GM12878 (cell line): ENCODE measurements around the gene NCF4. TPM values are rescaled to one million over a fixed set of nuclear protein-coding genes. Genes with fewer than 3 reads are reported as not detected.

Source experiments
- ATAC-seq: fragments of 200-7000 bp; cut with Tn5 transposase; 3 replicates; pipeline ENCODE4 v1.9.1; 2020; ENCODE audit warnings: mild to moderate bottlenecking, moderate library complexity
- BruUV-seq: library from RNA; stranded (reverse); fragments of 400-500 nt; replicated peaks from 2 replicates; lab custom pipeline; 2021; lab: Mats Ljungman, UMichigan
- CTCF ChIA-PET: fragments of 300-600 bp; sonication (Branson Sonifier 250); formaldehyde crosslinking; extraction: SDS; loops from one replicate; lab custom pipeline; 2021; ENCODE audit warnings: inconsistent platforms; lab: Yijun Ruan, JAX
- POLR2A ChIA-PET: fragments of 350-600 bp; formaldehyde crosslinking; extraction: SDS; loops from one replicate; lab custom pipeline; 2021; ENCODE audit warnings: inconsistent platforms; lab: Charles Lee
- RAD21 ChIA-PET: fragments of 300-600 bp; sonication (Branson Sonifier 250); formaldehyde crosslinking; loops from one replicate; lab custom pipeline; 2023; ENCODE audit warnings: antibody characterized with exemption; ENCODE audit not compliant: unreplicated experiment; lab: Charles Lee
- SMC1A ChIA-PET: fragments of 300-600 bp; sonication (Branson Sonifier 250); formaldehyde crosslinking; loops from one replicate; lab custom pipeline; 2023; ENCODE audit not compliant: unreplicated experiment, uncharacterized antibody; lab: Charles Lee
- DNase-seq: peaks from one replicate; pipeline ENCODE4 v3.0.0-alpha.2; 2011; ENCODE audit warnings: low read depth, low spot score
- FAIRE-seq: peaks from 3 replicates; lab custom pipeline; 2011; peaks lifted over from hg19 to GRCh38; lab: Jason Lieb, UNC
- H2AFZ ChIP-seq: 2 replicates; pipeline ENCODE4 v1.6.0; 2011; ENCODE audit warnings: low read depth, low read length, control low read depth; ENCODE audit not compliant: control insufficient read depth
- H3K27ac ChIP-seq: 2 replicates; pipeline ENCODE4 v1.5.1; 2011; ENCODE audit warnings: control low read depth; ENCODE audit not compliant: control insufficient read depth, insufficient read depth
- H3K27me3 ChIP-seq, 2 experiments: replicated peaks in 1 of 2; 2 replicates each; pipeline versions ENCODE4 v1.6.0 to v1.6.1; 2011; ENCODE audit warnings: low read length in 1 of 2; ENCODE audit not compliant: control insufficient read depth in 2 of 2, insufficient read depth in 2 of 2
- H3K36me3 ChIP-seq, 2 experiments: 2 replicates each; pipeline ENCODE4 v1.5.1; 2011; ENCODE audit warnings: low read length in 1 of 2; ENCODE audit not compliant: control insufficient read depth in 2 of 2, insufficient read depth in 2 of 2
- H3K4me1 ChIP-seq: 2 replicates; pipeline ENCODE4 v1.6.1; 2011; ENCODE audit warnings: mild to moderate bottlenecking, low read length, moderate library complexity, mixed read lengths; ENCODE audit not compliant: control insufficient read depth, insufficient read depth
- H3K4me2 ChIP-seq: 2 replicates; pipeline ENCODE4 v1.6.0; 2011; ENCODE audit warnings: control low read depth; ENCODE audit not compliant: control insufficient read depth, insufficient read depth
- H3K4me3 ChIP-seq: fragments of 200-600 bp; sonication (generic); 2 replicates; pipeline ENCODE4 v1.5.1; 2016
- H3K79me2 ChIP-seq: 2 replicates; pipeline ENCODE4 v1.6.0; 2011; ENCODE audit warnings: low read length; ENCODE audit not compliant: control insufficient read depth, insufficient read depth
- H3K9ac ChIP-seq: 2 replicates; pipeline ENCODE4 v1.8.0; 2011; ENCODE audit warnings: low read length, control low read depth, mixed read lengths; ENCODE audit not compliant: control insufficient read depth, insufficient read depth
- H3K9me3 ChIP-seq: replicated peaks from 3 replicates; pipeline ENCODE4 v1.5.1; 2011; ENCODE audit warnings: mild to moderate bottlenecking, low read length; ENCODE audit not compliant: control insufficient read depth, insufficient read depth
- H4K20me1 ChIP-seq: 2 replicates; pipeline ENCODE4 v1.6.0; 2011; ENCODE audit not compliant: control insufficient read depth, insufficient read depth
- CEBPZ ChIP-seq: fragments of 150-350 bp; IDR thresholded peaks from 2 replicates; pipeline ENCODE4 v1.6.1; 2016; ENCODE audit warnings: low read depth, low read length
- JUND ChIP-seq: IDR thresholded peaks from 2 replicates; pipeline ENCODE4 v1.6.1; 2012; ENCODE audit warnings: low read depth, mild to moderate bottlenecking, low read length, improper control_type of control experiment, moderate library complexity
- RAD21 ChIP-seq: IDR thresholded peaks from 2 replicates; pipeline ENCODE4 v1.6.1; 2011; ENCODE audit warnings: mild to moderate bottlenecking, low read depth, low read length, moderate library complexity; ENCODE audit not compliant: insufficient read depth
- SRF ChIP-seq, 2 experiments: IDR thresholded peaks; 2 replicates each; pipeline ENCODE4 v1.6.1; 2011; ENCODE audit warnings: low read depth in 2 of 2, low read length in 2 of 2, mild to moderate bottlenecking in 1 of 2, moderate library complexity in 1 of 2
- STAT3 ChIP-seq: IDR thresholded peaks from 2 replicates; pipeline ENCODE4 v1.6.1; 2011; ENCODE audit warnings: low read depth, low read length, improper control_type of control experiment
- TCF12 ChIP-seq: IDR thresholded peaks from 2 replicates; pipeline ENCODE4 v1.6.1; 2011; ENCODE audit warnings: low read depth, mild to moderate bottlenecking, low read length
- ZNF592 ChIP-seq: fragments of 450-650 bp; IDR thresholded peaks from 2 replicates; pipeline ENCODE4 v1.6.1; 2017; ENCODE audit warnings: mild to moderate bottlenecking, moderate library complexity
- WGBS: methylation state at CpG from one replicate; pipeline ENCODE4 v1.1.6; 2016; ENCODE audit warnings: low lambda C conversion rate; ENCODE audit not compliant: insufficient replicate concordance, insufficient coverage; ENCODE audit errors: missing lambda C conversion rate; 5-methylcytosine and 5-hydroxymethylcytosine counted together
- in situ Hi-C: fragments of 300-500 bp; cut with MboI; formaldehyde crosslinking; loops from 9 replicates; pipeline ENCODE4 v1.14.3; 2018; ENCODE audit warnings: mixed read lengths
- intact Hi-C: fragments of 100-400 bp; cut with micrococcal nuclease; formaldehyde crosslinking; loops from one replicate; pipeline ENCODE4 v1.14.2; 2022; ENCODE audit not compliant: unreplicated experiment
- polyA plus RNA-seq, 11 experiments: library from polyadenylated mRNA; depleted of rRNA in 4 of 11; unstranded in 6 of 11; stranded (reverse) in 5 of 11; fragments of >200 nt; fragmentation: Nextera tagmentation in 4 of 11; fragmentation: Illumina TruSeq in 1 of 11; extraction: Ambion mirVana in 4 of 11; extraction: Trizol in 1 of 11; gene quantifications; 1 replicate in 1 of 11; 2 replicates in 10 of 11; pipeline versions ENCODE4 v1.2.1 to v1.2.3, GENCODE V29; 2011 to 2016; ENCODE audit warnings: inconsistent platforms in 2 of 11, missing spikeins in 2 of 11, low read depth in 1 of 11
- total RNA-seq, 4 experiments: library from RNA; depleted of rRNA in 3 of 4; stranded (reverse); fragments of >200 nt in 3 of 4; fragmentation: Illumina TruSeq in 1 of 4; extraction: Trizol in 1 of 4; gene quantifications; 2 replicates each; pipeline versions ENCODE4 v1.2.1 to v1.2.3, GENCODE V29; 2013 to 2021

Gene NCF4
- total and polyA plus RNA-seq, 10 of the 15 experiments (the other 5 are each of a cell fraction or from before 2014, with no cell fraction given), result 22.9 to 136 (median 72.5) TPM

GRCh38 chr22:36923131-36923788, 62.5 kb downstream of the NCF4 start:
- H3K27ac ChIP-seq, result no peak overlapping the region
- no peaks in the 10 kb centered on the region for H3K27me3 ChIP-seq
- RAD21 ChIA-PET, result no interaction called here
- SMC1A ChIA-PET, result no interaction called here
- no peaks in the 10 kb centered on the region for H4K20me1 ChIP-seq
- 97% methylated on average over 21 of the region's 21 CpGs for WGBS
- intact Hi-C loops (no loop called here), in situ Hi-C loops (no loop called here)
- H3K9ac ChIP-seq, result no peak overlapping the region
- no peak overlapping the region for H3K4me3 ChIP-seq
- DNase-seq, result no peak
- peaks cover 20% of the 10 kb centered on the region for H3K79me2 ChIP-seq
- H3K9me3 ChIP-seq, result peaks cover 3% of the 10 kb centered on the region; the same call in 2 of the 3 replicates
- H3K36me3 ChIP-seq, result peaks cover 6 to 11% of the 10 kb centered on the region in 2 experiments; a peak in 3 of 4 replicates
- no TSS peak for BruUV-seq
- peaks cover 19% of the 10 kb centered on the region for H3K4me1 ChIP-seq
- POLR2A ChIA-PET, result no interaction called here
- H3K4me2 ChIP-seq, result no peak overlapping the region
- no peak for ATAC-seq
- H2AFZ ChIP-seq, result no peak overlapping the region
- CTCF ChIA-PET, result interaction anchor here (0.6 kb wide), 1 partner anchor 67 kb away, joined by 3 read pairs; no protein-coding TSS in a partner anchor
- no peak for FAIRE-seq
- no peak for TF ChIP-seq JUND
- TF ChIP-seq, all 136 proteins: peak for 0

- H3K4me3 ChIP-seq, result no peak overlapping the region
- intact Hi-C loops, result no loop called here
- ChIA-PET POLR2A (no interaction called here), CTCF (interaction anchor here (0.7 kb wide), 1 partner anchor 53 kb away, joined by 3 read pairs; no protein-coding TSS in a partner anchor), RAD21 (no interaction called here), SMC1A (no interaction called here)
- H3K4me2 ChIP-seq, result no peak overlapping the region
- peaks cover 19% of the 10 kb centered on the region for H3K4me1 ChIP-seq
- H3K27ac ChIP-seq, result no peak overlapping the region
- FAIRE-seq, result no peak
- no peak for ATAC-seq
- H3K9ac ChIP-seq, result no peak overlapping the region
- no peaks in the 10 kb centered on the region; the same call in 2 of the 3 replicates for H3K9me3 ChIP-seq
- no peak for DNase-seq
- no TSS peak for BruUV-seq
- peaks cover 17% of the 10 kb centered on the region for H3K79me2 ChIP-seq
- 92% methylated on average over 7 of the region's 8 CpGs for WGBS
- no peak overlapping the region for H2AFZ ChIP-seq
- in situ Hi-C loops, result no loop called here
- H3K27me3 ChIP-seq, result no peaks in the 10 kb centered on the region
- H3K36me3 ChIP-seq, result peaks cover 6 to 11% of the 10 kb centered on the region in 2 experiments; a peak in 3 of 4 replicates
- H4K20me1 ChIP-seq, result no peaks in the 10 kb centered on the region
- TF ChIP-seq SRF (IDR thresholded peaks at IDR 0.05; ENCODE audit: low read depth in 2 of 2, low read length in 2 of 2) (no peak), TCF12 (no peak), STAT3 (no peak), ZNF592 (no peak), CEBPZ (no peak), RAD21 (no peak)
These were observed 63.4 kb downstream of the NCF4 start for GRCh38 chr22:36924151-36924698.
